Measurements from ENCODE around the gene CDH8. TPM values are rescaled to one million over a fixed set of nuclear protein-coding genes. Genes with fewer than 3 reads are reported as not detected.

CDH8 gene
- total and polyA plus RNA-seq, 4 donors, result 0.33 to 15.4 (median 3.7) TPM

GRCh38 chr16:61611847-61612491 lies 424.3 kb downstream of the CDH8 start:
- Histone ChIP-seq H3K4me1 (ENCODE audit: control insufficient read depth in 1 of 2, insufficient read depth in 2 of 2, low read length in 2 of 2) (peaks cover 0 to 2% of the 10 kb centered on the region in 2 donors), H3K27ac (ENCODE audit: low read depth in 1 of 2, low read length in 2 of 2) (no peak overlapping the region), H3K9me3 (ENCODE audit: control insufficient read depth, low read length) (no peaks in the 10 kb centered on the region), H3K36me3 (ENCODE audit: control insufficient read depth in 1 of 2, insufficient read depth in 2 of 2, low read length in 1 of 2) (no peaks in the 10 kb centered on the region), H3K27me3 (ENCODE audit: control insufficient read depth in 1 of 2, insufficient read depth in 2 of 2, low read length in 1 of 2) (no peaks in the 10 kb centered on the region), H3K4me3 (ENCODE audit: low read length in 2 of 2) (no peak overlapping the region)
- ATAC-seq (ENCODE audit: low FRiP score) (no peak), DNase-seq (no peak)
- WGBS, 2 donors, result 73 to 82% methylated on average over 4 of the region's 4 CpGs
- intact Hi-C loops (cut with DNase I), result no loop called here

DNA sequence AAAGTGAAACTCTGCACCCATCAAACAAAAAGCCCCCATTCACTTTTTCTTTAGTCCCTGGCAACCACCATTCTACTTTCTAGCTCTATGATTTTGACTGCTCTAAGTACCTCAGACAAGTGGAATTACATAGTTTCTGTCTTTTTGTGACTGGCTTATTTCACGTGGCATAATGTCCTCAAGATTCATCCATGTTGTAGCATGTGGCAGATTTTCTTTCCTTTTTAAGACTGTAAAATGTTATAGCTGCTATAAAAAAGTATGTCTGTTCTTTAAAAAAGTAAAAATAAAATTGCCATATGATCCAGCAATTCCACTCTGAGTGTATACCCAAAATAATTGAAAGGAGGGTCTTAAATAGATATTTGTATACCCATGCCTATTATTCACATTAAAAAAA lies 429.7 kb downstream of the CDH8 start:
- no peaks in the 10 kb centered on the region for H3K36me3 ChIP-seq (ENCODE audit: control insufficient read depth in 1 of 2, insufficient read depth in 2 of 2, low read length in 1 of 2)
- intact Hi-C loops (cut with DNase I), result no loop called here
- DNase-seq (no peak), ATAC-seq (ENCODE audit: low FRiP score) (no peak)
- no peak overlapping the region for H3K27ac ChIP-seq (ENCODE audit: low read depth in 1 of 2, low read length in 2 of 2)
- no peaks in the 10 kb centered on the region for H3K27me3 ChIP-seq (ENCODE audit: control insufficient read depth in 1 of 2, insufficient read depth in 2 of 2, low read length in 1 of 2)
- H3K4me1 ChIP-seq (ENCODE audit: control insufficient read depth in 1 of 2, insufficient read depth in 2 of 2, low read length in 2 of 2), result no peaks in the 10 kb centered on the region
- H3K9me3 ChIP-seq (ENCODE audit: control insufficient read depth, low read length), result no peaks in the 10 kb centered on the region
- no peak overlapping the region for H3K4me3 ChIP-seq (ENCODE audit: low read length in 2 of 2)
- 79 to 80% methylated on average over 1 of the region's 1 CpG for WGBS, 2 donors

Data from aorta (tissue), 5 donors.